ENCODE results near the gene KASH5. TPM values are rescaled to one million over a fixed set of nuclear protein-coding genes. Genes with fewer than 3 reads are reported as not detected.

Gene KASH5
- polyA plus RNA-seq, 1 donor = not detected

- DNase-seq (ENCODE audit: low read depth) = no peak
Observed at GRCh38 chr19:49395581-49396407, 7.7 kb downstream of the KASH5 start.

- DNase-seq (ENCODE audit: low read depth) = no peak
Observed at GRCh38 chr19:49396738-49397505, 8.9 kb downstream of the KASH5 start.

- DNase-seq (ENCODE audit: low read depth) = no peak
Observed at GRCh38 chr19:49398001-49398615, 10.1 kb downstream of the KASH5 start.

GRCh38 chr19:49398931-49399330, 10.9 kb downstream of the KASH5 start:
- no peak for DNase-seq (ENCODE audit: low read depth)

- DNase-seq (ENCODE audit: low read depth) = no peak
Observed at GRCh38 chr19:49400029-49400428, 12.0 kb downstream of the KASH5 start.

- no peak for DNase-seq (ENCODE audit: low read depth)
Observed at GRCh38 chr19:49403404-49404187, 15.5 kb downstream of the KASH5 start.

GRCh38 chr19:49407079-49407478, 19.0 kb downstream of the KASH5 start:
- DNase-seq (ENCODE audit: low read depth) = no peak

- no peak for DNase-seq (ENCODE audit: low read depth)
Observed at GRCh38 chr19:49407482-49408015, 19.5 kb downstream of the KASH5 start.

- DNase-seq (ENCODE audit: low read depth) = no peak
Observed at GRCh38 chr19:49408816-49409440, 20.9 kb downstream of the KASH5 start.

- no peak for DNase-seq (ENCODE audit: low read depth)
Observed at GRCh38 chr19:49409441-49410029, 21.5 kb downstream of the KASH5 start.

- no peak for DNase-seq (ENCODE audit: low read depth)
Observed at GRCh38 chr19:49411681-49412326, 23.8 kb downstream of the KASH5 start.

GRCh38 chr19:49413348-49413747, 25.3 kb downstream of the KASH5 start:
- peak; percentile 45 for DNase-seq (ENCODE audit: low read depth)

GRCh38 chr19:49414256-49414655, 26.2 kb downstream of the KASH5 start:
- no peak for DNase-seq (ENCODE audit: low read depth)

GRCh38 chr19:49415102-49415809, 27.2 kb downstream of the KASH5 start:
- no peak for DNase-seq (ENCODE audit: low read depth)

GRCh38 chr19:49415810-49416200, 27.8 kb downstream of the KASH5 start:
- DNase-seq (ENCODE audit: low read depth) = no peak

- DNase-seq (ENCODE audit: low read depth) = no peak
Observed at GRCh38 chr19:49417088-49417487, 29.0 kb downstream of the KASH5 start.

- no peak for DNase-seq (ENCODE audit: low read depth)
Observed at GRCh38 chr19:49418511-49418910, 30.5 kb downstream of the KASH5 start.

GRCh38 chr19:49419173-49419572, 31.1 kb downstream of the KASH5 start:
- DNase-seq (ENCODE audit: low read depth) = no peak

- no peak for DNase-seq (ENCODE audit: low read depth)
Observed at GRCh38 chr19:49420227-49420626, 32.2 kb downstream of the KASH5 start.

Data from forelimb muscle (tissue), 1 donor.